Right cardiac atrium (tissue), 5 donors: ENCODE measurements around the gene SCYGR6. TPM values are rescaled to one million over a fixed set of nuclear protein-coding genes. Genes with fewer than 3 reads are reported as not detected.

Source experiments
- polyA plus RNA-seq: library from polyadenylated mRNA; stranded (reverse); fragments of 200-250 nt; gene quantifications from one replicate; pipeline ENCODE4 v1.2.3, GENCODE V29; 2013
- total RNA-seq, 4 donors: library from RNA; stranded (reverse); fragmentation: NEBNext Ultra II Directional; extraction: Animal tissue kit (Norgen Biotek cat#: 25700); gene quantifications; one replicate each; pipeline ENCODE4 v1.2.1, GENCODE V29; 2021
- donor health status: healthy with polysubstance abuse.
- donor health status: DM: no; HTN: yes; CAD: no.
- donor health status: DM: no; HTN: no; CAD: no.
- donor health status: DM: no; HTN: yes; CAD: no; lungs with severe emphysema.
- donor health status: DM: yes; HTN: yes; CAD: no.

The SCYGR6 gene
- total and polyA plus RNA-seq, 5 donors = not detected

Other genes with a start within 250 kb of the SCYGR6 start
- gene SCYGR2, start 125.9 kb downstream of the SCYGR6 start, total RNA-seq = not detected
- not detected for gene SCYGR2, start 125.9 kb downstream of the SCYGR6 start, polyA plus RNA-seq
- gene SCYGR3, start 109.9 kb downstream of the SCYGR6 start, total RNA-seq = not detected
- not detected for gene SCYGR3, start 109.9 kb downstream of the SCYGR6 start, polyA plus RNA-seq
- not detected for gene SCYGR4, start 107.3 kb downstream of the SCYGR6 start, total RNA-seq
- not detected for gene SCYGR4, start 107.3 kb downstream of the SCYGR6 start, polyA plus RNA-seq
- gene SCYGR5, start 58.0 kb downstream of the SCYGR6 start, total RNA-seq = not detected
- gene SCYGR5, start 58.0 kb downstream of the SCYGR6 start, polyA plus RNA-seq = not detected
- gene SLC19A3, start 6.7 kb downstream of the SCYGR6 start, total RNA-seq = 1 to 10 TPM in 2 of 4 donors, under 1 TPM in 2; 0.29 to 5.0 (median 0.87) TPM
- gene SLC19A3, start 6.7 kb downstream of the SCYGR6 start, polyA plus RNA-seq = 3.5 TPM
- not detected for gene SCYGR7, start 3.6 kb upstream of the SCYGR6 start, total RNA-seq
- not detected for gene SCYGR7, start 3.6 kb upstream of the SCYGR6 start, polyA plus RNA-seq
- gene SCYGR8, start 21.1 kb upstream of the SCYGR6 start, total RNA-seq = not detected
- gene SCYGR8, start 21.1 kb upstream of the SCYGR6 start, polyA plus RNA-seq = not detected
- gene CCL20, start 89.1 kb upstream of the SCYGR6 start, total RNA-seq = not detected
- gene CCL20, start 89.1 kb upstream of the SCYGR6 start, polyA plus RNA-seq = not detected
- under 1 TPM in 2 of 4 donors, not detected in 2; 0.15 to 0.56 TPM for gene DAW1, start 146.9 kb upstream of the SCYGR6 start, total RNA-seq
- gene DAW1, start 146.9 kb upstream of the SCYGR6 start, polyA plus RNA-seq = 0.09 TPM